Stomach (tissue), 4 donors: ENCODE measurements around the gene EGR2.

Experiments
- CTCF ChIP-seq, 7 experiments: fragments of 450-650 bp in 4 of 7; fragments of 200-600 bp in 3 of 7; sonication (generic) in 3 of 7; IDR thresholded peaks; one replicate each; pipeline ENCODE4 v1.5.1; 2016 to 2019; ENCODE audit warnings: antibody characterized with exemption in 7 of 7, control low read depth in 2 of 7, mild to moderate bottlenecking in 1 of 7
- EP300 ChIP-seq: sonication (generic); formaldehyde crosslinking; IDR thresholded peaks from one replicate; pipeline ENCODE4 v1.6.1; 2017; ENCODE audit warnings: antibody characterized with exemption

GRCh38 chr10:62818426-62819011 lies 2.4 kb upstream of the EGR2 start:
- no peak for TF ChIP-seq EP300
- TF ChIP-seq CTCF (IDR thresholded peaks at IDR 0.05), result peak in 1 of 7 experiments; percentile 18
